ENCODE measurements around the gene WWOX.

DNA sequence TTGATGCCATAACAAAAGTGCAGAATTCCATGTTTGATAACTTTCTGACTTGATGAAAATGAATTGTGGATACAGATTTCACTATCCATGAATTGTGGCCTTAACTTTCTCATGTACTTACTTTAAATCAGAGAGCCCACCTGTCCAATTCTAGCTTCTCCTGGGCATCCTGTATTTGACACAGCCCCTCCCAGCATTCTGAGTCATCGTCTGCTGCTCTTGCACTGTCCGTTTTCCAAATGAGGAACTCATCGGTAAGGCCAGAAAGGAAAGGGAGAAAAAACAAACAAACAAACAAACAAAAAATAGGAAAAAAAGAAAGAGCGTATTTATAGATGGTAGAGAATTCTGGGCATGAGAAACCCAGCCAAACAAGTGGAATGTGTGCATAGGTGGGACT is 361.6 kb downstream of the WWOX start:
- no peak for TF ChIP-seq POLR2A (IDR thresholded peaks at IDR 0.05; ENCODE audit: low read depth, low read length)
- TF ChIP-seq, protein P1, sequence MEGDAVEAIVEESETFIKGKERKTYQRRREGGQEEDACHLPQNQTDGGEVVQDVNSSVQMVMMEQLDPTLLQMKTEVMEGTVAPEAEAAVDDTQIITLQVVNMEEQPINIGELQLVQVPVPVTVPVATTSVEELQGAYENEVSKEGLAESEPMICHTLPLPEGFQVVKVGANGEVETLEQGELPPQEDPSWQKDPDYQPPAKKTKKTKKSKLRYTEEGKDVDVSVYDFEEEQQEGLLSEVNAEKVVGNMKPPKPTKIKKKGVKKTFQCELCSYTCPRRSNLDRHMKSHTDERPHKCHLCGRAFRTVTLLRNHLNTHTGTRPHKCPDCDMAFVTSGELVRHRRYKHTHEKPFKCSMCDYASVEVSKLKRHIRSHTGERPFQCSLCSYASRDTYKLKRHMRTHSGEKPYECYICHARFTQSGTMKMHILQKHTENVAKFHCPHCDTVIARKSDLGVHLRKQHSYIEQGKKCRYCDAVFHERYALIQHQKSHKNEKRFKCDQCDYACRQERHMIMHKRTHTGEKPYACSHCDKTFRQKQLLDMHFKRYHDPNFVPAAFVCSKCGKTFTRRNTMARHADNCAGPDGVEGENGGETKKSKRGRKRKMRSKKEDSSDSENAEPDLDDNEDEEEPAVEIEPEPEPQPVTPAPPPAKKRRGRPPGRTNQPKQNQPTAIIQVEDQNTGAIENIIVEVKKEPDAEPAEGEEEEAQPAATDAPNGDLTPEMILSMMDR (conservative IDR thresholded peaks at IDR 0.05; ENCODE audit: low read depth, low read length), result no peak
- no peak for TF ChIP-seq CEBPB (IDR thresholded peaks at IDR 0.05; ENCODE audit: low read depth, low read length)
- no peak for TF ChIP-seq RAD21 (IDR thresholded peaks at IDR 0.05; ENCODE audit: low read length)
- TF ChIP-seq, protein P2, sequence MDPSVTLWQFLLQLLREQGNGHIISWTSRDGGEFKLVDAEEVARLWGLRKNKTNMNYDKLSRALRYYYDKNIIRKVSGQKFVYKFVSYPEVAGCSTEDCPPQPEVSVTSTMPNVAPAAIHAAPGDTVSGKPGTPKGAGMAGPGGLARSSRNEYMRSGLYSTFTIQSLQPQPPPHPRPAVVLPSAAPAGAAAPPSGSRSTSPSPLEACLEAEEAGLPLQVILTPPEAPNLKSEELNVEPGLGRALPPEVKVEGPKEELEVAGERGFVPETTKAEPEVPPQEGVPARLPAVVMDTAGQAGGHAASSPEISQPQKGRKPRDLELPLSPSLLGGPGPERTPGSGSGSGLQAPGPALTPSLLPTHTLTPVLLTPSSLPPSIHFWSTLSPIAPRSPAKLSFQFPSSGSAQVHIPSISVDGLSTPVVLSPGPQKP (IDR thresholded peaks at IDR 0.05; ENCODE audit: borderline replicate concordance, low read depth, low read length), result no peak
- TF ChIP-seq MAZ (IDR thresholded peaks at IDR 0.05; ENCODE audit: borderline replicate concordance, low read depth, low read length), result no peak
- TF ChIP-seq, protein P3, sequence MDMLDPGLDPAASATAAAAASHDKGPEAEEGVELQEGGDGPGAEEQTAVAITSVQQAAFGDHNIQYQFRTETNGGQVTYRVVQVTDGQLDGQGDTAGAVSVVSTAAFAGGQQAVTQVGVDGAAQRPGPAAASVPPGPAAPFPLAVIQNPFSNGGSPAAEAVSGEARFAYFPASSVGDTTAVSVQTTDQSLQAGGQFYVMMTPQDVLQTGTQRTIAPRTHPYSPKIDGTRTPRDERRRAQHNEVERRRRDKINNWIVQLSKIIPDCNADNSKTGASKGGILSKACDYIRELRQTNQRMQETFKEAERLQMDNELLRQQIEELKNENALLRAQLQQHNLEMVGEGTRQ (IDR thresholded peaks at IDR 0.05; ENCODE audit: low read depth, low read length), result no peak
